WTC11 (cell line): ENCODE results near the gene PPP5C. TPM values are rescaled to one million over a fixed set of nuclear protein-coding genes. Genes with fewer than 3 reads are reported as not detected.

Experiments
- ATAC-seq: fragments of 200-7000 bp; cut with Tn5 transposase; 2 replicates; pipeline ENCODE4 v1.10.0; 2021; ENCODE audit warnings: mild to moderate bottlenecking, moderate library complexity
- CTCF ChIA-PET: fragments of 300-600 bp; sonication (Branson Sonifier 250); formaldehyde crosslinking; loops from one replicate; lab custom pipeline; 2021; ENCODE audit warnings: antibody characterized with exemption; lab: Charles Lee
- POLR2A ChIA-PET: fragments of 350-600 bp; sonication (Branson Sonifier 250); formaldehyde crosslinking; loops from one replicate; lab custom pipeline; 2021; ENCODE audit warnings: antibody characterized with exemption; lab: Charles Lee
- DNase-seq: peaks from one replicate; pipeline ENCODE4 v3.0.0; 2021; ENCODE audit warnings: low spot score
- H3K27ac Mint-ChIP-seq: 2 replicates; pipeline ENCODE4 v1.8.0; 2021; ENCODE audit warnings: mixed read lengths
- H3K27me3 Mint-ChIP-seq: 2 replicates; pipeline ENCODE4 v1.8.0; 2021; ENCODE audit warnings: low read depth, mild to moderate bottlenecking, moderate library complexity, mixed read lengths
- H3K36me3 Mint-ChIP-seq: 2 replicates; pipeline ENCODE4 v1.8.0; 2021; ENCODE audit warnings: mixed read lengths
- H3K4me1 Mint-ChIP-seq: 2 replicates; pipeline ENCODE4 v1.8.0; 2022; ENCODE audit warnings: mixed read lengths
- H3K4me3 Mint-ChIP-seq: 2 replicates; pipeline ENCODE4 v1.8.0; 2021; ENCODE audit warnings: mild to moderate bottlenecking, moderate library complexity, mixed read lengths
- H3K9me3 Mint-ChIP-seq: 2 replicates; pipeline ENCODE4 v1.8.0; 2021; ENCODE audit warnings: mixed read lengths
- ATF1 ChIP-seq: sonication (generic); formaldehyde crosslinking; IDR thresholded peaks from 2 replicates; pipeline ENCODE4 v1.8.1; 2023; ENCODE audit warnings: mild to moderate bottlenecking, moderate library complexity, missing genetic modification reagents
- GTF2I ChIP-seq: fragments of 250-450 bp; sonication (Bioruptor Pico); conservative IDR thresholded peaks from 2 replicates; pipeline ENCODE4 v1.4.0; 2021; ENCODE audit warnings: mild to moderate bottlenecking
- HMGA2 ChIP-seq: fragments of 250-450 bp; sonication (Bioruptor Pico); IDR thresholded peaks from 2 replicates; pipeline ENCODE4 v1.4.0; 2021; ENCODE audit warnings: mild to moderate bottlenecking, moderate library complexity
- JAZF1 ChIP-seq: fragments of 250-450 bp; sonication (Bioruptor Pico); IDR thresholded peaks from 2 replicates; pipeline ENCODE4 v1.9.0; 2021; ENCODE audit warnings: moderate library complexity, mild to moderate bottlenecking, inconsistent platforms
- MXD4 ChIP-seq: fragments of 250-450 bp; sonication (Bioruptor Pico); IDR thresholded peaks from 2 replicates; pipeline ENCODE4 v1.8.0; 2021; ENCODE audit warnings: mild to moderate bottlenecking, moderate library complexity, borderline replicate concordance
- NR3C1 ChIP-seq: sonication (generic); formaldehyde crosslinking; conservative IDR thresholded peaks from 2 replicates; pipeline ENCODE4 v1.8.1; 2023; ENCODE audit warnings: low read depth, mild to moderate bottlenecking, missing genetic modification reagents
- RELA ChIP-seq: sonication (generic); formaldehyde crosslinking; IDR thresholded peaks from 2 replicates; pipeline ENCODE4 v1.8.1; 2022; ENCODE audit warnings: missing genetic modification reagents, mild to moderate bottlenecking, borderline replicate concordance
- SMAD4 ChIP-seq: sonication (generic); formaldehyde crosslinking; IDR thresholded peaks from 2 replicates; pipeline ENCODE4 v1.8.0; 2022; ENCODE audit warnings: mild to moderate bottlenecking, missing genetic modification reagents
- TCF7 ChIP-seq: sonication (generic); formaldehyde crosslinking; IDR thresholded peaks from 2 replicates; pipeline ENCODE4 v1.8.0; 2022; ENCODE audit warnings: mild to moderate bottlenecking, low read depth, missing genetic modification reagents, moderate library complexity
- TP53 ChIP-seq: sonication (generic); formaldehyde crosslinking; IDR thresholded peaks from 2 replicates; pipeline ENCODE4 v1.8.1; 2023; ENCODE audit warnings: mild to moderate bottlenecking, missing genetic modification reagents
- ZBTB21 ChIP-seq: sonication (generic); formaldehyde crosslinking; IDR thresholded peaks from 2 replicates; pipeline ENCODE4 v1.8.1; 2023; ENCODE audit warnings: mild to moderate bottlenecking, missing genetic modification reagents, borderline replicate concordance
- ZNF121 ChIP-seq: sonication (generic); formaldehyde crosslinking; IDR thresholded peaks from 2 replicates; pipeline ENCODE4 v1.8.0; 2023; ENCODE audit warnings: missing genetic modification reagents
- ZNF263 ChIP-seq: sonication (generic); formaldehyde crosslinking; IDR thresholded peaks from 2 replicates; pipeline ENCODE4 v1.8.1; 2022; ENCODE audit warnings: low read depth, mild to moderate bottlenecking, moderate library complexity, missing genetic modification reagents
- total RNA-seq: library from RNA; stranded (reverse); gene quantifications from 3 replicates; pipeline ENCODE4 v1.2.3, GENCODE V29; 2021
- TF ChIP-seq, protein P1 (sequence below): sonication (generic); formaldehyde crosslinking; IDR thresholded peaks from 2 replicates; pipeline ENCODE4 v1.8.0; 2023; ENCODE audit warnings: mild to moderate bottlenecking, missing genetic modification reagents
- TF ChIP-seq, protein P2 (sequence below): sonication (generic); formaldehyde crosslinking; IDR thresholded peaks from 2 replicates; pipeline ENCODE4 v1.8.1; 2023; ENCODE audit warnings: mild to moderate bottlenecking, missing genetic modification reagents, moderate library complexity
- TF ChIP-seq, protein P3 (sequence below): fragments of 250-450 bp; sonication (Bioruptor Pico); IDR thresholded peaks from 2 replicates; pipeline ENCODE4 v1.9.0; 2021; ENCODE audit warnings: mild to moderate bottlenecking
- TF ChIP-seq, protein P4 (sequence below): sonication (generic); formaldehyde crosslinking; IDR thresholded peaks from 2 replicates; pipeline ENCODE4 v1.8.1; 2022; ENCODE audit warnings: missing genetic modification reagents, borderline replicate concordance
- TF ChIP-seq, protein P5 (sequence below): sonication (generic); formaldehyde crosslinking; IDR thresholded peaks from 2 replicates; pipeline ENCODE4 v1.8.0; 2023; ENCODE audit warnings: missing genetic modification reagents
- TF ChIP-seq, protein P6 (sequence below): sonication (generic); formaldehyde crosslinking; IDR thresholded peaks from 2 replicates; pipeline ENCODE4 v1.8.0; 2022; ENCODE audit warnings: mild to moderate bottlenecking, missing genetic modification reagents
- TF ChIP-seq, protein P7 (sequence below): fragments of 250-450 bp; sonication (Bioruptor Pico); IDR thresholded peaks from 2 replicates; pipeline ENCODE4 v1.8.0; 2021; ENCODE audit warnings: mild to moderate bottlenecking
- TF ChIP-seq, protein P8 (sequence below): fragments of 250-450 bp; sonication (Bioruptor Pico); IDR thresholded peaks from 2 replicates; pipeline ENCODE4 v1.9.0; 2021; ENCODE audit warnings: moderate library complexity, mild to moderate bottlenecking, inconsistent platforms, borderline replicate concordance
- TF ChIP-seq, protein P9 (sequence below): sonication (generic); formaldehyde crosslinking; IDR thresholded peaks from 2 replicates; pipeline ENCODE4 v1.8.1; 2022; ENCODE audit warnings: mild to moderate bottlenecking, missing genetic modification reagents, moderate library complexity, borderline replicate concordance

Gene PPP5C
- total RNA-seq, 1 experiment from 2014 or later: 107 TPM

DNA sequence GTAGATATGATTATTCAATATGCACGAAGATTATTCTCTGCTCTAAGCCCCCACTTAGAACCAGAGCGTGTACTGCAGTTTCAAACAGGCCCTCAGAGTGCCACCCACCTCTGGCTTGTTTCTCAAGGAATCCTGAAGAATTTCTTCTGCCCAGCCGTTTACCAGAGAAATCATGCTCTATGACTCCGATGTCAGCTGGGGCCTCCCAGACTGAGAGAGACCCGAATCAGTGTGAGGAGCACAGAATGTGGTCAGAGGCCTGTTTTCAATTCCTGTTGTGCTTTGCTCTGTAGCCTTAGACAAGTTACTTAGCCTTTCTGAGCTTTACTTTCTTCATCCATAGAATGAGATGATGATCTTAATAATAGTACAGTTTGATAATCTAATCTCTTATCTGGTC is 76.3 kb downstream of the PPP5C start:
- H3K4me1 Mint-ChIP-seq: peaks cover 20% of the 10 kb centered on the region
- ChIA-PET POLR2A (no interaction called here), CTCF (interaction anchor here (0.9 kb wide), 1 partner anchor 8 kb away, joined by 3 read pairs; no protein-coding TSS in a partner anchor)
- no peak overlapping the region for H3K4me3 Mint-ChIP-seq
- no peaks in the 10 kb centered on the region for H3K9me3 Mint-ChIP-seq
- peaks cover 40% of the 10 kb centered on the region for H3K27me3 Mint-ChIP-seq
- no peak overlapping the region for H3K27ac Mint-ChIP-seq
- no peak for ATAC-seq
- H3K36me3 Mint-ChIP-seq: no peaks in the 10 kb centered on the region
- no peak for TF ChIP-seq HMGA2 (CRISPR knock-in tag)
- no peak for TF ChIP-seq SMAD4
- no peak for TF ChIP-seq ATF1
- no peak for TF ChIP-seq RELA (CRISPR knock-in tag)
- no peak for DNase-seq

DNA sequence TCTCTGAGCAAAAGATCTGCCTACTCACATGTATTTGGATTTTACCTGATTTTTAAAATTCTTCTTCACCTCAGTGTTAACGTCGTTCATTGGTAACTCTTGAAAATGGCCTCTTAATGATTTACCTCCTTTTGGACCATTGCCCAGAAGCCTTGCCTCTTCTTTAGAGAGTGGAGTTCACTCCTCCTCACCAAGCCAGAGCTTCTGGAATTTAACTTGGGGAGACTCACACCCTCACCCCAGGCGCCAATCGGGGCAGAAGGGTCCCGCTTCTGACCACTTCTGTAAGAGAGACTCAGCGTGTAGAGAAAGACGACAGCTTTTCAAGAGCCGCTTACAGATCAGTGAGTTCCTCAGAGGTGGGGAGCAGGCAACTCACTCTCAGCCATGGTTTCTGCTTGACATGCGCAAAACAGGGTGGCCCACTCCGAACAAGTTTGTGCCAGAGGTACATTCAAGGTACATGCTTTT is 79.2 kb downstream of the PPP5C start:
- no peak overlapping the region for H3K27ac Mint-ChIP-seq
- DNase-seq: no peak
- CTCF ChIA-PET: interaction anchor here (1.1 to 2.1 kb wide), 7 partner anchors 11 to 328 kb away, joined by 4 to 6 read pairs (median 5); no protein-coding TSS in a partner anchor

More for the DNA sequence above, 79.2 kb downstream of the PPP5C start:
- TF ChIP-seq, protein P1, sequence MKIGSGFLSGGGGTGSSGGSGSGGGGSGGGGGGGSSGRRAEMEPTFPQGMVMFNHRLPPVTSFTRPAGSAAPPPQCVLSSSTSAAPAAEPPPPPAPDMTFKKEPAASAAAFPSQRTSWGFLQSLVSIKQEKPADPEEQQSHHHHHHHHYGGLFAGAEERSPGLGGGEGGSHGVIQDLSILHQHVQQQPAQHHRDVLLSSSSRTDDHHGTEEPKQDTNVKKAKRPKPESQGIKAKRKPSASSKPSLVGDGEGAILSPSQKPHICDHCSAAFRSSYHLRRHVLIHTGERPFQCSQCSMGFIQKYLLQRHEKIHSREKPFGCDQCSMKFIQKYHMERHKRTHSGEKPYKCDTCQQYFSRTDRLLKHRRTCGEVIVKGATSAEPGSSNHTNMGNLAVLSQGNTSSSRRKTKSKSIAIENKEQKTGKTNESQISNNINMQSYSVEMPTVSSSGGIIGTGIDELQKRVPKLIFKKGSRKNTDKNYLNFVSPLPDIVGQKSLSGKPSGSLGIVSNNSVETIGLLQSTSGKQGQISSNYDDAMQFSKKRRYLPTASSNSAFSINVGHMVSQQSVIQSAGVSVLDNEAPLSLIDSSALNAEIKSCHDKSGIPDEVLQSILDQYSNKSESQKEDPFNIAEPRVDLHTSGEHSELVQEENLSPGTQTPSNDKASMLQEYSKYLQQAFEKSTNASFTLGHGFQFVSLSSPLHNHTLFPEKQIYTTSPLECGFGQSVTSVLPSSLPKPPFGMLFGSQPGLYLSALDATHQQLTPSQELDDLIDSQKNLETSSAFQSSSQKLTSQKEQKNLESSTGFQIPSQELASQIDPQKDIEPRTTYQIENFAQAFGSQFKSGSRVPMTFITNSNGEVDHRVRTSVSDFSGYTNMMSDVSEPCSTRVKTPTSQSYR (CRISPR knock-in tag): no peak
- TF ChIP-seq ZNF121 (CRISPR knock-in tag) (no peak), ZBTB21 (CRISPR knock-in tag) (no peak), MXD4 (CRISPR knock-in tag) (no peak), GTF2I (no peak), ZNF263 (CRISPR knock-in tag) (no peak), TP53 (CRISPR knock-in tag) (no peak), JAZF1 (CRISPR knock-in tag) (no peak), TCF7 (CRISPR knock-in tag) (no peak), NR3C1 (CRISPR knock-in tag) (no peak)
- TF ChIP-seq, protein P2, sequence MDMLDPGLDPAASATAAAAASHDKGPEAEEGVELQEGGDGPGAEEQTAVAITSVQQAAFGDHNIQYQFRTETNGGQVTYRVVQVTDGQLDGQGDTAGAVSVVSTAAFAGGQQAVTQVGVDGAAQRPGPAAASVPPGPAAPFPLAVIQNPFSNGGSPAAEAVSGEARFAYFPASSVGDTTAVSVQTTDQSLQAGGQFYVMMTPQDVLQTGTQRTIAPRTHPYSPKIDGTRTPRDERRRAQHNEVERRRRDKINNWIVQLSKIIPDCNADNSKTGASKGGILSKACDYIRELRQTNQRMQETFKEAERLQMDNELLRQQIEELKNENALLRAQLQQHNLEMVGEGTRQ (CRISPR knock-in tag): no peak
- TF ChIP-seq, protein P3, sequence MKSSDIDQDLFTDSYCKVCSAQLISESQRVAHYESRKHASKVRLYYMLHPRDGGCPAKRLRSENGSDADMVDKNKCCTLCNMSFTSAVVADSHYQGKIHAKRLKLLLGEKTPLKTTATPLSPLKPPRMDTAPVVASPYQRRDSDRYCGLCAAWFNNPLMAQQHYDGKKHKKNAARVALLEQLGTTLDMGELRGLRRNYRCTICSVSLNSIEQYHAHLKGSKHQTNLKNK (CRISPR knock-in tag): no peak
- TF ChIP-seq, protein P4, sequence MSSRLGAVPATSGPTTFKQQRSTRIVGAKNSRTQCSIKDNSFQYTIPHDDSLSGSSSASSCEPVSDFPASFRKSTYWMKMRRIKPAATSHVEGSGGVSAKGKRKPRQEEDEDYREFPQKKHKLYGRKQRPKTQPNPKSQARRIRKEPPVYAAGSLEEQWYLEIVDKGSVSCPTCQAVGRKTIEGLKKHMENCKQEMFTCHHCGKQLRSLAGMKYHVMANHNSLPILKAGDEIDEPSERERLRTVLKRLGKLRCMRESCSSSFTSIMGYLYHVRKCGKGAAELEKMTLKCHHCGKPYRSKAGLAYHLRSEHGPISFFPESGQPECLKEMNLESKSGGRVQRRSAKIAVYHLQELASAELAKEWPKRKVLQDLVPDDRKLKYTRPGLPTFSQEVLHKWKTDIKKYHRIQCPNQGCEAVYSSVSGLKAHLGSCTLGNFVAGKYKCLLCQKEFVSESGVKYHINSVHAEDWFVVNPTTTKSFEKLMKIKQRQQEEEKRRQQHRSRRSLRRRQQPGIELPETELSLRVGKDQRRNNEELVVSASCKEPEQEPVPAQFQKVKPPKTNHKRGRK (CRISPR knock-in tag): no peak
- TF ChIP-seq, protein P5, sequence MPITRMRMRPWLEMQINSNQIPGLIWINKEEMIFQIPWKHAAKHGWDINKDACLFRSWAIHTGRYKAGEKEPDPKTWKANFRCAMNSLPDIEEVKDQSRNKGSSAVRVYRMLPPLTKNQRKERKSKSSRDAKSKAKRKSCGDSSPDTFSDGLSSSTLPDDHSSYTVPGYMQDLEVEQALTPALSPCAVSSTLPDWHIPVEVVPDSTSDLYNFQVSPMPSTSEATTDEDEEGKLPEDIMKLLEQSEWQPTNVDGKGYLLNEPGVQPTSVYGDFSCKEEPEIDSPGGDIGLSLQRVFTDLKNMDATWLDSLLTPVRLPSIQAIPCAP (CRISPR knock-in tag): no peak
- TF ChIP-seq, protein P6, sequence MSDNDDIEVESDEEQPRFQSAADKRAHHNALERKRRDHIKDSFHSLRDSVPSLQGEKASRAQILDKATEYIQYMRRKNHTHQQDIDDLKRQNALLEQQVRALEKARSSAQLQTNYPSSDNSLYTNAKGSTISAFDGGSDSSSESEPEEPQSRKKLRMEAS (CRISPR knock-in tag): no peak
- TF ChIP-seq, protein P7, sequence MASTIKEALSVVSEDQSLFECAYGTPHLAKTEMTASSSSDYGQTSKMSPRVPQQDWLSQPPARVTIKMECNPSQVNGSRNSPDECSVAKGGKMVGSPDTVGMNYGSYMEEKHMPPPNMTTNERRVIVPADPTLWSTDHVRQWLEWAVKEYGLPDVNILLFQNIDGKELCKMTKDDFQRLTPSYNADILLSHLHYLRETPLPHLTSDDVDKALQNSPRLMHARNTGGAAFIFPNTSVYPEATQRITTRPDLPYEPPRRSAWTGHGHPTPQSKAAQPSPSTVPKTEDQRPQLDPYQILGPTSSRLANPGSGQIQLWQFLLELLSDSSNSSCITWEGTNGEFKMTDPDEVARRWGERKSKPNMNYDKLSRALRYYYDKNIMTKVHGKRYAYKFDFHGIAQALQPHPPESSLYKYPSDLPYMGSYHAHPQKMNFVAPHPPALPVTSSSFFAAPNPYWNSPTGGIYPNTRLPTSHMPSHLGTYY: no peak
- TF ChIP-seq, protein P8, sequence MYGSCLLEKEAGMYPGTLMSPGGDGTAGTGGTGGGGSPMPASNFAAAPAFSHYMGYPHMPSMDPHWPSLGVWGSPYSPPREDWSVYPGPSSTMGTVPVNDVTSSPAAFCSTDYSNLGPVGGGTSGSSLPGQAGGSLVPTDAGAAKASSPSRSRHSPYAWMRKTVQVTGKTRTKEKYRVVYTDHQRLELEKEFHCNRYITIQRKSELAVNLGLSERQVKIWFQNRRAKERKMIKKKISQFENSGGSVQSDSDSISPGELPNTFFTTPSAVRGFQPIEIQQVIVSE (CRISPR knock-in tag): no peak
- TF ChIP-seq, protein P9, sequence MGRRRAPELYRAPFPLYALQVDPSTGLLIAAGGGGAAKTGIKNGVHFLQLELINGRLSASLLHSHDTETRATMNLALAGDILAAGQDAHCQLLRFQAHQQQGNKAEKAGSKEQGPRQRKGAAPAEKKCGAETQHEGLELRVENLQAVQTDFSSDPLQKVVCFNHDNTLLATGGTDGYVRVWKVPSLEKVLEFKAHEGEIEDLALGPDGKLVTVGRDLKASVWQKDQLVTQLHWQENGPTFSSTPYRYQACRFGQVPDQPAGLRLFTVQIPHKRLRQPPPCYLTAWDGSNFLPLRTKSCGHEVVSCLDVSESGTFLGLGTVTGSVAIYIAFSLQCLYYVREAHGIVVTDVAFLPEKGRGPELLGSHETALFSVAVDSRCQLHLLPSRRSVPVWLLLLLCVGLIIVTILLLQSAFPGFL (CRISPR knock-in tag): no peak
- POLR2A ChIA-PET: interaction anchor here (1.1 to 1.4 kb wide), 2 partner anchors 10 to 13 kb away, joined by 4 to 8 read pairs; partner anchors contain the start of gene CCDC8
- peak; percentile 9 for ATAC-seq
- no peaks in the 10 kb centered on the region for H3K36me3 Mint-ChIP-seq
- H3K4me3 Mint-ChIP-seq: peak overlapping the region; percentile 87
- H3K4me1 Mint-ChIP-seq: peaks cover 29% of the 10 kb centered on the region
- H3K9me3 Mint-ChIP-seq: no peaks in the 10 kb centered on the region
- peaks cover 53% of the 10 kb centered on the region for H3K27me3 Mint-ChIP-seq
